B cell (primary cell): ENCODE data around the gene HTRA2. TPM values are rescaled to one million over a fixed set of nuclear protein-coding genes. Genes with fewer than 3 reads are reported as not detected.

ENCODE experiments used
- ATAC-seq: fragments of 200-7000 bp; cut with Tn5 transposase; one replicate; pipeline ENCODE4 v1.10.0; 2021; ENCODE audit warnings: low read depth, mild to moderate bottlenecking, moderate number of reproducible peaks, moderate library complexity
- CTCF ChIA-PET: fragments of 350-600 bp; sonication (Branson Sonifier 250); formaldehyde crosslinking; loops from one replicate; lab custom pipeline; 2021; ENCODE audit warnings: antibody characterized with exemption, inconsistent platforms; lab: Charles Lee
- POLR2A ChIA-PET: fragments of 350-600 bp; sonication (Branson Sonifier 250); formaldehyde crosslinking; loops from one replicate; lab custom pipeline; 2021; ENCODE audit warnings: antibody characterized with exemption; lab: Charles Lee
- DNase-seq: peaks from one replicate; pipeline ENCODE4 v3.0.0; 2013
- H2AFZ ChIP-seq: 2 replicates; pipeline ENCODE4 v1.6.1; 2012; ENCODE audit warnings: mild to moderate bottlenecking, low read depth, low read length; ENCODE audit not compliant: insufficient read depth, poor library complexity, severe bottlenecking
- H3K27ac ChIP-seq, 2 donors: 1 replicate in 1 of 2; 2 replicates in 1 of 2; pipeline ENCODE4 v1.5.1; 2012 to 2013; ENCODE audit warnings: low read length in 2 of 2, mild to moderate bottlenecking in 2 of 2, moderate library complexity in 1 of 2
- H3K27me3 ChIP-seq, 4 experiments: fragments of 200-600 bp in 1 of 4; sonication (generic) in 1 of 4; replicated peaks in 1 of 4; 1 replicate in 2 of 4; 2 replicates in 2 of 4; pipeline versions ENCODE4 v1.6.1 to v1.7.0; 2013 to 2016; ENCODE audit warnings: low read length in 3 of 4, mild to moderate bottlenecking in 2 of 4, mixed read lengths in 1 of 4, moderate library complexity in 1 of 4; ENCODE audit not compliant: insufficient read depth in 4 of 4, control insufficient read depth in 3 of 4; ENCODE audit errors: control extremely low read depth in 1 of 4
- H3K36me3 ChIP-seq, 2 experiments: replicated peaks in 1 of 2; 1 replicate in 1 of 2; 2 replicates in 1 of 2; pipeline versions ENCODE4 v1.6.1 to v1.7.1; 2013; ENCODE audit warnings: low read length in 1 of 2; ENCODE audit not compliant: insufficient read depth in 2 of 2, control insufficient read depth in 1 of 2; ENCODE audit errors: control extremely low read depth in 1 of 2, extremely low read depth in 1 of 2
- H3K4me1 ChIP-seq, 2 donors: fragments of 200-600 bp in 1 of 2; sonication (generic) in 1 of 2; 1 replicate in 1 of 2; 2 replicates in 1 of 2; pipeline versions ENCODE4 v1.5.1 to v1.6.1; 2013 to 2017; ENCODE audit warnings: low read length in 2 of 2; ENCODE audit not compliant: control insufficient read depth in 2 of 2, insufficient read depth in 2 of 2
- H3K4me2 ChIP-seq: replicated peaks from 2 replicates; pipeline ENCODE3; 2012; ENCODE audit warnings: mild to moderate bottlenecking, low read depth, low read length; ENCODE audit not compliant: poor library complexity, severe bottlenecking
- H3K4me3 ChIP-seq, 5 experiments: fragments of 200-600 bp in 1 of 5; sonication (generic) in 1 of 5; 1 replicate in 3 of 5; 2 replicates in 2 of 5; pipeline versions ENCODE4 v1.5.1 to v1.7.0; 2011 to 2016; ENCODE audit warnings: low read length in 4 of 5, mild to moderate bottlenecking in 4 of 5, low read depth in 2 of 5, control low read depth in 1 of 5, moderate library complexity in 1 of 5; ENCODE audit not compliant: insufficient read depth in 1 of 5; ENCODE audit errors: control extremely low read depth in 1 of 5, extremely low read depth in 1 of 5
- H3K79me2 ChIP-seq: fragments of 200-600 bp; sonication (generic); one replicate; pipeline ENCODE4 v1.6.0; 2016; ENCODE audit warnings: low read length; ENCODE audit not compliant: control insufficient read depth, insufficient read depth
- H3K9ac ChIP-seq: fragments of 200-600 bp; sonication (generic); 2 replicates; pipeline ENCODE4 v1.6.1; 2017; ENCODE audit warnings: mild to moderate bottlenecking, low read length, moderate library complexity
- H3K9me3 ChIP-seq, 3 donors: one replicate each; pipeline versions ENCODE4 v1.6.1 to v1.7.1; 2013; ENCODE audit warnings: low read length in 2 of 3; ENCODE audit not compliant: control insufficient read depth in 2 of 3, insufficient read depth in 1 of 3; ENCODE audit errors: control extremely low read depth in 1 of 3
- H4K20me1 ChIP-seq: 2 replicates; pipeline ENCODE4 v1.6.0; 2012; ENCODE audit warnings: mild to moderate bottlenecking, low read length; ENCODE audit not compliant: insufficient read depth, control insufficient read depth, poor library complexity, severe bottlenecking
- H3K27ac Mint-ChIP-seq: one replicate; pipeline ENCODE4 v1.8.0; 2021; ENCODE audit warnings: mixed read lengths
- H3K27me3 Mint-ChIP-seq: one replicate; pipeline ENCODE4 v1.8.0; 2021; ENCODE audit warnings: mixed read lengths
- H3K4me1 Mint-ChIP-seq: one replicate; pipeline ENCODE4 v1.8.0; 2021; ENCODE audit warnings: mixed read lengths
- H3K4me3 Mint-ChIP-seq: one replicate; pipeline ENCODE4 v1.8.0; 2021; ENCODE audit warnings: mixed read lengths
- H3K9me3 Mint-ChIP-seq: one replicate; pipeline ENCODE4 v1.8.0; 2022; ENCODE audit warnings: mixed read lengths; ENCODE audit not compliant: insufficient read depth
- CTCF ChIP-seq: fragments of 200-600 bp; IDR thresholded peaks from one replicate; pipeline ENCODE4 v1.8.0; 2022; ENCODE audit warnings: antibody characterized with exemption, mild to moderate bottlenecking
- EZH2 ChIP-seq: IDR thresholded peaks from 2 replicates; pipeline ENCODE4 v1.6.1; 2012; ENCODE audit warnings: borderline replicate concordance, low read depth, mild to moderate bottlenecking, moderate library complexity, low read length; ENCODE audit not compliant: insufficient read depth, poor library complexity, severe bottlenecking
- WGBS: methylation state at CpG from one replicate; pipeline ENCODE4 v1.1.5; 2013; ENCODE audit warnings: missing lambda C conversion rate; ENCODE audit not compliant: insufficient coverage; 5-methylcytosine and 5-hydroxymethylcytosine counted together
- intact Hi-C: fragments of 100-400 bp; cut with micrococcal nuclease; formaldehyde crosslinking; loops from one replicate; pipeline ENCODE4 v1.10.0; 2022
- polyA plus RNA-seq: library from polyadenylated mRNA; depleted of rRNA; stranded (reverse); fragments of >200 nt; gene quantifications from 2 replicates; pipeline ENCODE4 v1.2.3, GENCODE V29; 2012
- total RNA-seq, 2 donors: library from RNA; stranded (reverse); fragments of 120-200 nt in 1 of 2; gene quantifications; 1 replicate in 1 of 2; 2 replicates in 1 of 2; pipeline versions ENCODE4 v1.2.3 to v1.2.4, GENCODE V29; 2013 to 2022

Gene HTRA2
- total and polyA plus RNA-seq, 2 donors (not counting 1 experiment from before 2014, with no cell fraction given), result 52.8 to 111 TPM

GRCh38 chr2:74507145-74507925 is 22.4 kb upstream of the HTRA2 start, which contains the start of gene PCGF1:
Gene PCGF1, minus strand, starts transcription at chr2:74507695. Its CDS starts 27 bp downstream, at chr2:74507668.
- Histone ChIP-seq H4K20me1 (no peaks in the 10 kb centered on the region), H3K4me1 (peaks cover 31 to 38% of the 10 kb centered on the region in 2 donors), H2AFZ (peak within 1 kb of the TSS; percentile 90), H3K79me2 (peaks cover 8% of the 10 kb centered on the region), H3K27ac (peak within 1 kb of the TSS; percentile 91 to 96), H3K4me3 (peak within 1 kb of the TSS; percentile 78 to 97 (median 83)), H3K27me3 (peaks cover 0 to 56% (median 14%) of the 10 kb centered on the region in 4 experiments), H3K9me3 (peaks cover 0 to 13% (median 0%) of the 10 kb centered on the region in 3 donors), H3K9ac (peak within 1 kb of the TSS; percentile 84), H3K4me2 (peak within 1 kb of the TSS; percentile 88), H3K36me3 (peaks cover 0 to 10% of the 10 kb centered on the region in 2 experiments)
- TF ChIP-seq CTCF (peak; percentile 64), EZH2 (no peak)
- ChIA-PET CTCF (interaction anchor here (0.6 to 8.1 kb wide), 15 partner anchors 9 to 86 kb away, joined by 3 to 111 read pairs (median 4); partner anchors contain the start of genes AUP1, CCDC142, DQX1 and HTRA2), POLR2A (interaction anchor here (0.5 to 2.8 kb wide), 11 partner anchors 9 to 196 kb away, joined by 3 to 13 read pairs (median 5); partner anchors contain the start of genes AUP1, HTRA2 and WBP1)
- intact Hi-C loops, result loop anchor here (1.0 to 5.0 kb wide), 7 partner anchors 9 to 145 kb away; partner anchors contain the start of genes AUP1, DOK1, HTRA2 and SEMA4F
- 1% methylated on average over 49 of the region's 56 CpGs for WGBS
- H3K27me3 Mint-ChIP-seq, result peaks cover 41% of the 10 kb centered on the region
- H3K4me1 Mint-ChIP-seq, result peaks cover 56% of the 10 kb centered on the region
- peak; percentile 85 for ATAC-seq
- H3K4me3 Mint-ChIP-seq, result peak within 1 kb of the TSS; percentile 96
- no peaks in the 10 kb centered on the region for H3K9me3 Mint-ChIP-seq
- peak within 1 kb of the TSS; percentile 99 for H3K27ac Mint-ChIP-seq
- peak; percentile 100 for DNase-seq
